Measurements from ENCODE around the gene KIF5A. TPM values are rescaled to one million over a fixed set of nuclear protein-coding genes. Genes with fewer than 3 reads are reported as not detected.
A peak's percentile ranks its signal among the peaks of the same experiment; 100 is the strongest.

Gene KIF5A
- total and polyA plus RNA-seq, 2 of the 13 experiments (the other 11 are each of a cell fraction or from before 2014, with no cell fraction given), result 1.6 to 11.9 TPM

- TF ChIP-seq HNF1B (CRISPR knock-in tag; IDR thresholded peaks at IDR 0.05) (0 out of 2 replicates have a peak, but pooled peaks have one; percentile 61), ZNF17 (CRISPR knock-in tag; IDR thresholded peaks at IDR 0.05) (no peak), ATF6 (CRISPR knock-in tag; conservative IDR thresholded peaks at IDR 0.05) (peak; percentile 42; the same call in 1 of the 2 replicates), SAFB2 (CRISPR knock-in tag; IDR thresholded peaks at IDR 0.05; ENCODE audit: borderline replicate concordance, low read depth) (no peak; the same call in 1 of the 2 replicates), FOSL1 (CRISPR knock-in tag; IDR thresholded peaks at IDR 0.05; ENCODE audit: borderline replicate concordance) (peak; percentile 30; the same call in 1 of the 2 replicates), ZNF207 (IDR thresholded peaks at IDR 0.05; ENCODE audit: borderline replicate concordance) (no peak), HNRNPLL (IDR thresholded peaks at IDR 0.05; ENCODE audit: low read depth, low read length, poor library complexity, severe bottlenecking) (peak; percentile 63), SALL1 (CRISPR knock-in tag; IDR thresholded peaks at IDR 0.05) (0 out of 2 replicates have a peak, but pooled peaks have one; percentile 47), ZBTB3 (CRISPR knock-in tag; IDR thresholded peaks at IDR 0.05; ENCODE audit: borderline replicate concordance, low read depth) (0 out of 2 replicates have a peak, but pooled peaks have one; percentile 61), KAT2B (IDR thresholded peaks at IDR 0.05; ENCODE audit: borderline replicate concordance, low read depth, low read length) (no peak), ZNF367 (CRISPR knock-in tag; IDR thresholded peaks at IDR 0.05; ENCODE audit: borderline replicate concordance) (no peak; the same call in 1 of the 2 replicates), SRY (CRISPR knock-in tag; IDR thresholded peaks at IDR 0.05) (peak; percentile 62; the same call in 1 of the 2 replicates), AKAP8 (CRISPR knock-in tag; IDR thresholded peaks at IDR 0.05) (no peak; the same call in 1 of the 2 replicates), IKZF4 (CRISPR knock-in tag; IDR thresholded peaks at IDR 0.05; ENCODE audit: borderline replicate concordance, low read depth, not compliant biosample characterization) (no peak), CREBL2 (CRISPR knock-in tag; IDR thresholded peaks at IDR 0.05; ENCODE audit: borderline replicate concordance) (0 out of 2 replicates have a peak, but pooled peaks have one; percentile 54), ZBTB39 (CRISPR knock-in tag; IDR thresholded peaks at IDR 0.05) (peak; percentile 74; the same call in 1 of the 2 replicates), HOXA3 (CRISPR knock-in tag; IDR thresholded peaks at IDR 0.05) (peak; percentile 34; the same call in 1 of the 2 replicates), FOXC1 (CRISPR knock-in tag; IDR thresholded peaks at IDR 0.05; ENCODE audit: borderline replicate concordance) (peak; percentile 95), FOXP4 (CRISPR knock-in tag; IDR thresholded peaks at IDR 0.05) (no peak), ZNF24 (IDR thresholded peaks at IDR 0.05) (0 out of 2 replicates have a peak, but pooled peaks have one; percentile 47)
Measured at GRCh38 chr12:57520053-57520818, 29.6 kb upstream of the KIF5A start, which contains the start of gene DDIT3 (continued).
